ENCODE data around the gene BHMT2. TPM values are rescaled to one million over a fixed set of nuclear protein-coding genes. Genes with fewer than 3 reads are reported as not detected.
A peak's percentile ranks its signal among the peaks of the same experiment; 100 is the strongest.

BHMT2 gene
- polyA plus RNA-seq, 1 of the 3 experiments (the other 2 are of a cell fraction): not detected

GRCh38 chr5:79031485-79031867, 38.1 kb upstream of the BHMT2 start:
- no peaks in the 10 kb centered on the region for H3K36me3 ChIP-seq (replicated peaks in 1 of 2; ENCODE audit: control insufficient read depth in 1 of 2, insufficient read depth in 2 of 2, low read length in 1 of 2)
- peak overlapping the region in 1 of 2 experiments; percentile 94; a peak in 2 of 4 replicates for H3K27ac ChIP-seq (ENCODE audit: low read depth in 2 of 2, low read length in 1 of 2)
- DNase-seq: no peak
- no peaks in the 10 kb centered on the region for H4K20me1 ChIP-seq (ENCODE audit: insufficient read depth)
- no peak overlapping the region for H3K4me2 ChIP-seq
- no peaks in the 10 kb centered on the region for H3K9me2 ChIP-seq
- no peaks in the 10 kb centered on the region for H3K79me2 ChIP-seq (ENCODE audit: insufficient read depth)
- H3F3A ChIP-seq (replicated peaks; ENCODE audit: insufficient read depth): no peaks in the 10 kb centered on the region
- TF ChIP-seq CTCF (IDR thresholded peaks at IDR 0.05): no peak
- TF ChIP-seq TCF12 (IDR thresholded peaks at IDR 0.05): no peak
- no peak for TF ChIP-seq ELF1 (IDR thresholded peaks at IDR 0.05)
- TF ChIP-seq USF1 (IDR thresholded peaks at IDR 0.05; ENCODE audit: borderline replicate concordance, low read depth): no peak
- TF ChIP-seq USF2 (IDR thresholded peaks at IDR 0.05; ENCODE audit: borderline replicate concordance, low read depth, low read length): no peak
- no peak for TF ChIP-seq TEAD4 (IDR thresholded peaks at IDR 0.05; ENCODE audit: borderline replicate concordance, insufficient read depth)
- TF ChIP-seq JUND (IDR thresholded peaks at IDR 0.05): no peak
- TF ChIP-seq YY1 (IDR thresholded peaks at IDR 0.05; ENCODE audit: low read depth): no peak
- no peak for TF ChIP-seq PBX3 (IDR thresholded peaks at IDR 0.05)
- no peak for TF ChIP-seq NRF1 (IDR thresholded peaks at IDR 0.05; ENCODE audit: low read depth, low read length)
- TF ChIP-seq FOSL2 (IDR thresholded peaks at IDR 0.05; ENCODE audit: borderline replicate concordance, low read depth): no peak
- TF ChIP-seq FOXM1 (IDR thresholded peaks at IDR 0.05; ENCODE audit: low read depth): no peak
- no peak for TF ChIP-seq GATA2 (CRISPR knock-in tag; IDR thresholded peaks at IDR 0.05)
- no peak for TF ChIP-seq TAF1 (IDR thresholded peaks at IDR 0.05; ENCODE audit: borderline replicate concordance, low read depth, low read length)
- no peak for TF ChIP-seq MAX (IDR thresholded peaks at IDR 0.05; ENCODE audit: low read depth)
- TF ChIP-seq EZH2phosphoT487 (IDR thresholded peaks at IDR 0.05; ENCODE audit: borderline replicate concordance, low read depth): no peak
- ChIA-PET CTCF (interaction anchor here (3.8 kb wide), 1 partner anchor 101 kb away, joined by 55 read pairs; no protein-coding TSS in a partner anchor), POLR2A (no interaction called here)
- no peak overlapping the region for H3K9ac ChIP-seq
- peaks cover 0 to 12% of the 10 kb centered on the region in 2 experiments; a peak in 2 of 4 replicates for H3K4me1 ChIP-seq (ENCODE audit: control insufficient read depth in 1 of 2, insufficient read depth in 2 of 2, low read depth in 1 of 2, low read length in 1 of 2)
- no CpG with 5 or more reads among the region's 1 CpG for WGBS (ENCODE audit: low lambda C conversion rate)
- no peaks in the 10 kb centered on the region for H3K9me3 ChIP-seq
- no peaks in the 10 kb centered on the region for H3K27me3 ChIP-seq (ENCODE audit: insufficient read depth)
- no peak overlapping the region for H3K4me3 ChIP-seq (ENCODE audit: low read depth in 2 of 2, low read length in 1 of 2)
- H2AFZ ChIP-seq (ENCODE audit: low read depth): no peak overlapping the region

Measured in SK-N-SH (cell line).